Endothelial cell of umbilical vein (primary cell): ENCODE results near the gene THEM5. TPM values are rescaled to one million over a fixed set of nuclear protein-coding genes. Genes with fewer than 3 reads are reported as not detected.

ENCODE experiments used
- BruUV-seq: library from RNA; stranded (reverse); fragments of 400-500 nt; replicated peaks from 2 replicates; lab custom pipeline; 2021; lab: Mats Ljungman, UMichigan
- CTCF ChIA-PET: fragments of 300-600, 350-600 bp; sonication (Branson Sonifier 250); formaldehyde crosslinking; loops from one replicate; lab custom pipeline; 2021; ENCODE audit warnings: antibody characterized with exemption, inconsistent platforms; lab: Charles Lee
- POLR2A ChIA-PET: fragments of 300-600, 350-600 bp; sonication (Branson Sonifier 250); formaldehyde crosslinking; loops from one replicate; lab custom pipeline; 2021; ENCODE audit warnings: antibody characterized with exemption, inconsistent platforms; lab: Charles Lee
- DNase-seq: peaks from one replicate; pipeline ENCODE4 v3.0.0-alpha.2; 2011; ENCODE audit warnings: low read depth, low spot score
- FAIRE-seq: peaks from 2 replicates; lab custom pipeline; 2011; peaks lifted over from hg19 to GRCh38; lab: Jason Lieb, UNC
- H2AFZ ChIP-seq: 2 replicates; pipeline ENCODE4 v1.6.0; 2012; ENCODE audit warnings: low read depth, low read length, control low read depth, inconsistent platforms
- H3K27ac ChIP-seq: 2 replicates; pipeline ENCODE4 v1.5.1; 2011; ENCODE audit warnings: low read depth, mild to moderate bottlenecking, control low read depth, low read length, moderate library complexity; ENCODE audit not compliant: insufficient read depth
- H3K27me3 ChIP-seq, 2 experiments: 2 replicates each; pipeline versions ENCODE4 v1.6.0 to v1.6.1; 2011; ENCODE audit warnings: low read length in 2 of 2, mixed read lengths in 1 of 2; ENCODE audit not compliant: control insufficient read depth in 2 of 2, insufficient read depth in 2 of 2
- H3K36me3 ChIP-seq, 2 experiments: 2 replicates in 1 of 2; 3 replicates in 1 of 2; pipeline ENCODE4 v1.5.1; 2011; ENCODE audit warnings: low read length in 2 of 2, mild to moderate bottlenecking in 1 of 2, moderate library complexity in 1 of 2; ENCODE audit not compliant: control insufficient read depth in 2 of 2, insufficient read depth in 2 of 2; ENCODE audit errors: extremely low read depth in 1 of 2
- H3K4me1 ChIP-seq: 3 replicates; pipeline ENCODE4 v1.5.1; 2011; ENCODE audit warnings: mild to moderate bottlenecking, low read length; ENCODE audit not compliant: control insufficient read depth, insufficient read depth; ENCODE audit errors: extremely low read depth
- H3K4me2 ChIP-seq: 2 replicates; pipeline ENCODE4 v1.6.1; 2011; ENCODE audit warnings: low read length, control low read depth, mixed read lengths; ENCODE audit not compliant: insufficient read depth
- H3K4me3 ChIP-seq, 3 experiments: fragments of 200-600 bp in 1 of 3; sonication (generic), shearing (Covaris generic) in 1 of 3; replicated peaks in 1 of 3; 2 replicates each; pipeline ENCODE4 v1.5.1; 2011 to 2016; ENCODE audit warnings: control low read depth in 3 of 3, low read length in 3 of 3, mild to moderate bottlenecking in 2 of 3, inconsistent platforms in 1 of 3, low read depth in 1 of 3, moderate library complexity in 1 of 3; ENCODE audit not compliant: insufficient read depth in 1 of 3
- H3K79me2 ChIP-seq: 2 replicates; pipeline ENCODE4 v1.6.0; 2012; ENCODE audit warnings: low read length, inconsistent platforms; ENCODE audit not compliant: control insufficient read depth, insufficient read depth
- H3K9ac ChIP-seq: replicated peaks from 2 replicates; pipeline ENCODE3; 2011; ENCODE audit warnings: low read length, control low read depth; ENCODE audit not compliant: insufficient read depth; ENCODE audit errors: extremely low read depth
- H3K9me1 ChIP-seq: replicated peaks from 3 replicates; pipeline ENCODE4 v1.6.0; 2011; ENCODE audit warnings: mild to moderate bottlenecking, low read length; ENCODE audit not compliant: control insufficient read depth, insufficient read depth; ENCODE audit errors: extremely low read depth
- H3K9me3 ChIP-seq: replicated peaks from 2 replicates; pipeline ENCODE4 v1.5.1; 2012; ENCODE audit warnings: low read length, inconsistent platforms; ENCODE audit not compliant: control insufficient read depth, insufficient read depth
- H4K20me1 ChIP-seq: replicated peaks from 2 replicates; pipeline ENCODE3; 2011; ENCODE audit warnings: mild to moderate bottlenecking, low read length; ENCODE audit not compliant: control insufficient read depth, insufficient read depth; ENCODE audit errors: extremely low read depth
- EZH2 ChIP-seq: IDR thresholded peaks from 2 replicates; pipeline ENCODE4 v1.6.1; 2012; ENCODE audit warnings: borderline replicate concordance, low read depth, mild to moderate bottlenecking, moderate library complexity, low read length, inconsistent platforms; ENCODE audit not compliant: severe bottlenecking
- MYC ChIP-seq: IDR thresholded peaks from one replicate; pipeline ENCODE4 v1.6.1; 2011; ENCODE audit warnings: mild to moderate bottlenecking, low read depth, low read length
- POLR2A ChIP-seq: IDR thresholded peaks from 2 replicates; pipeline ENCODE4 v1.6.1; 2012; ENCODE audit warnings: low read depth, mild to moderate bottlenecking, control low read depth, low read length
- dilution Hi-C: fragments of 300-500 bp; cut with MboI; formaldehyde crosslinking; loops from one replicate; pipeline ENCODE4 v1.15.0; 2019; ENCODE audit warnings: low sequenced_read_pairs; ENCODE audit not compliant: extremely low pct_ligation_motif_present
- intact Hi-C: fragments of 100-400 bp; cut with micrococcal nuclease; formaldehyde crosslinking; loops from one replicate; pipeline ENCODE4 v1.10.0; 2022
- polyA plus RNA-seq, 4 experiments: library from polyadenylated mRNA; depleted of rRNA in 3 of 4; stranded (reverse) in 3 of 4; unstranded in 1 of 4; fragments of >200 nt; gene quantifications; 2 replicates each; pipeline versions ENCODE4 v1.2.1 to v1.2.3, GENCODE V29; 2011 to 2012; ENCODE audit warnings: missing spikeins in 1 of 4
- total RNA-seq: library from RNA; stranded (reverse); gene quantifications from 2 replicates; pipeline ENCODE4 v1.2.3, GENCODE V29; 2021
- TF ChIP-seq, protein P1 (sequence below): IDR thresholded peaks from 2 replicates; pipeline ENCODE4 v1.6.1; 2011; ENCODE audit not compliant: insufficient read depth, insufficient read length
- TF ChIP-seq, protein P2 (sequence below), 2 donors: IDR thresholded peaks; 1 replicate in 1 of 2; 2 replicates in 1 of 2; pipeline ENCODE4 v1.5.1; 2011; ENCODE audit warnings: low read length in 2 of 2, mild to moderate bottlenecking in 2 of 2, moderate library complexity in 2 of 2, control low read depth in 1 of 2, inconsistent platforms in 1 of 2, low read depth in 1 of 2; ENCODE audit not compliant: insufficient read depth in 1 of 2; ENCODE audit errors: extremely low read depth in 1 of 2

Gene THEM5
- total and polyA plus RNA-seq, 2 donors (not counting 3 experiments of a cell fraction or from before 2014, with no cell fraction given) = not detected

DNA sequence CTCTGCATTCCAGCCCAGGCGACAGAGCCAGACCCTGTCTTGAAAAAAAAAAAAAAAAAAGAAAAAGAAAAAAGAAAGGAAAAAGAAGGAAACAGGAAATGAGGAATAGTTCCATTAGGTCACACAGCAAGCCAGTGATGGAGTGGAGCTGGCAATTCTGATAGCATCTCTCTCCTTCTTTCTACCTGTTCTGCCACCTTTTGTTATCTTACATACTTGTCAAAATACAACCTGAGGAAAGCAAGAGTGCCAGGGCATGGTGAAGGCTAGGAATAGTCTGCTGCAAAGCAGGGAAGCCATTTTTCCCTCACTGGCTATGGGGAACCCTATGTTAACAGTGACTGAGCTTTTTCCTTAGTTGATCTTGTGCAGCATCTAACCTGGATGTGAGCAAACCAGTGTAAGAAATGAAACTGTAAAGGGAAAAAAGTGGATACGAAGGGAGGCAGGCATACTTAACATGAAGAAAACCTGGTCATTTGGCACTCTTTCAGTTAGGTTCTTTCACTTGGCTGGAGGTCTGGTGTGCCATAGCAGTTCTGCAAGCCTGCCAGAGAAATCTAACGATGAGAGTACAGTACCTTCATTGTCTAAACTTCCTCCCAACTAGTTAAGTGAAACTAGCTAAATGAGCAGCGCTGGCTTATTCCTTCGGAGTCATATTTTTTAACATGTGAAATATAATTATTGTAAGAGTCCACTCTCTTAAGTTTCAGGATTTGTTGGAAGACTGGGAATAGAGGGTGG lies 17.9 kb upstream of the THEM5 start:
- Histone ChIP-seq H2AFZ (no peak overlapping the region), H3K36me3 (peaks cover 0 to 2% of the 10 kb centered on the region in 2 experiments), H3K9me3 (no peaks in the 10 kb centered on the region), H3K9me1 (no peaks in the 10 kb centered on the region), H3K4me2 (no peak overlapping the region), H3K27me3 (no peaks in the 10 kb centered on the region), H3K27ac (no peak overlapping the region), H3K4me3 (no peak overlapping the region), H4K20me1 (no peaks in the 10 kb centered on the region), H3K9ac (no peak overlapping the region), H3K79me2 (no peaks in the 10 kb centered on the region), H3K4me1 (peaks cover 16% of the 10 kb centered on the region)
- intact Hi-C loops = no loop called here
- dilution Hi-C loops = no loop called here
- FAIRE-seq = peak; percentile 18
- BruUV-seq = no TSS peak
- DNase-seq = no peak
- TF ChIP-seq MYC (no peak), POLR2A (no peak), EZH2 (no peak)
- TF ChIP-seq, protein P1, sequence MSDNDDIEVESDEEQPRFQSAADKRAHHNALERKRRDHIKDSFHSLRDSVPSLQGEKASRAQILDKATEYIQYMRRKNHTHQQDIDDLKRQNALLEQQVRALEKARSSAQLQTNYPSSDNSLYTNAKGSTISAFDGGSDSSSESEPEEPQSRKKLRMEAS = no peak
- TF ChIP-seq, protein P2, sequence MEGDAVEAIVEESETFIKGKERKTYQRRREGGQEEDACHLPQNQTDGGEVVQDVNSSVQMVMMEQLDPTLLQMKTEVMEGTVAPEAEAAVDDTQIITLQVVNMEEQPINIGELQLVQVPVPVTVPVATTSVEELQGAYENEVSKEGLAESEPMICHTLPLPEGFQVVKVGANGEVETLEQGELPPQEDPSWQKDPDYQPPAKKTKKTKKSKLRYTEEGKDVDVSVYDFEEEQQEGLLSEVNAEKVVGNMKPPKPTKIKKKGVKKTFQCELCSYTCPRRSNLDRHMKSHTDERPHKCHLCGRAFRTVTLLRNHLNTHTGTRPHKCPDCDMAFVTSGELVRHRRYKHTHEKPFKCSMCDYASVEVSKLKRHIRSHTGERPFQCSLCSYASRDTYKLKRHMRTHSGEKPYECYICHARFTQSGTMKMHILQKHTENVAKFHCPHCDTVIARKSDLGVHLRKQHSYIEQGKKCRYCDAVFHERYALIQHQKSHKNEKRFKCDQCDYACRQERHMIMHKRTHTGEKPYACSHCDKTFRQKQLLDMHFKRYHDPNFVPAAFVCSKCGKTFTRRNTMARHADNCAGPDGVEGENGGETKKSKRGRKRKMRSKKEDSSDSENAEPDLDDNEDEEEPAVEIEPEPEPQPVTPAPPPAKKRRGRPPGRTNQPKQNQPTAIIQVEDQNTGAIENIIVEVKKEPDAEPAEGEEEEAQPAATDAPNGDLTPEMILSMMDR (IDR thresholded peaks at IDR 0.05; ENCODE audit: extremely low read depth in 1 of 2, insufficient read depth in 1 of 2, low read depth in 1 of 2, low read length in 2 of 2) = no peak
- POLR2A ChIA-PET = interaction anchor here (1.4 kb wide), 1 partner anchor 10 kb away, joined by 4 read pairs; no protein-coding TSS in a partner anchor
- CTCF ChIA-PET = interaction anchor here (2.3 kb wide), 2 partner anchors 10 to 12 kb away, joined by 9 to 18 read pairs; no protein-coding TSS in a partner anchor
